RPMI8226 (cell line): ENCODE data around the gene USP12.

Source experiments
- DNase-seq: peaks from one replicate; pipeline ENCODE4 v3.0.0-alpha.2; 2015

The USP12 gene

DNA sequence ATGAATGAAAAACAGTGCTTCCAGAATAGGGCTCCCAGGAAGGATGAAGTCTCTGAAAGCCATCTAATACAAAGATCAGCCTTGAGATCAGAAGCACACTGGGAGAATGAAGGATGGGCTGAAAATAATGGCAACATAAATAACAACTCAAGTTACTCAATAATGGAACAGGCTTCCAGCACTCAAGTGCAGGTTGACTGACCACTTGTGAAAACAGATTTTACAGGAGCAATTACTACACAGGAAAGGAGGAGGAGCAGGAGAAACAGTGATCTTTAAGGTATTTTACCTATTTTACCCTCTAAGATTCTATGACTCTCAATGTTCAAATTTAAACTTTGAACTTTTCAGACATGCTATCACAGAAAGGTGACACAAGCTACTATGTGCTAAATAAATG, 106.0 kb downstream of the USP12 start:
- no peak for DNase-seq

DNA sequence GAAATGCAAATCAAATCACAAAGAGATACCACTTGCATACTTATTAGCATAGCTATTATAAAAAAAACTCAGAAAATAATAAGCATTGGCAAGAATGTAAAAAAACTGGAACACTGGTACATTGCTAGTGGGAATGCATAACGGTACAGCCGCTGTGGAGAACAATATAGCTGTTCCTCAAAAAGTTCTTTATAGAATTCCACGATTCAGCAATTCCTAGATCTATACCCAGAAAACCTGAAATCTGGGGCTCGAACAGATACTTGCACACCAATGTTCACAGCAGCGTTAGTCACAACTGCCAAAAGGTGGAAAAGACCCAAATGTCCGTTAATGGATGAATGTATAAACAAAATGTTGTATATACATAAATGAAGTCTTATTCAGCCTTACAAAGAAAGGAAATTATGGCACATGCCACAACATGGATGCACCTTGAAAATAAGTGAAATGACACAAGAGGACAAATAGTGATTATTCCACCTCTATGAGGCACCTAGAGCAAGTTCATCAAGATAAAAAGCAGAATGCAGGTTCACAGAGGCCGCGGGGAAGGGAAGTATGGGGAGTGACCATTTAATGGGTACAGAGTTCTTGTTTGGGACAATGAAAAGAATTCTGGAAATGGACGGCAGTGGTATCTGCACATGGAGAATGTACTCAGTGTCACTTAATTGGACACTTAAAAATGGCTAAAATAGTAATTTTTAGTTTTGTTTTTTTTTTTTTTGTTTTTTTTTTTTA, 107.2 kb downstream of the USP12 start:
- DNase-seq, result no peak

DNA sequence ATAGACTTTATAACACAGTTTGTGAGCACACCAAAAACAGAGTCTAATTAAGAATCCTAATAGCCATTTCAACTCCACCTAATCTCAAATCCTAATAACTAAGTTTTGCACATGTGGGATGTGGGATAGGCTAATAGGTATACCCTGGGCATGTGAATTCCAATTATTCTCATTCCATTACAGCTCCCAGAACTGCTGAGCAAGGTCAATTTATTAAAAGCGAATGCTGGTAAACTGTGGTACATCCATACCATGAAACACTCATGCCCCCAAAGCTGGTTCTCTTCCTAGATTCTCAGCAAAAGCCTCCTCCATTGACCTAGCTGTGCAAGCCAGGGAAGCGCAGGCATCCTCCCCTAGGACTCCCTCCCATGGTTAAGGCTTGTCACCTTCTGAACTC, 113.8 kb downstream of the USP12 start:
- DNase-seq, result no peak

DNA sequence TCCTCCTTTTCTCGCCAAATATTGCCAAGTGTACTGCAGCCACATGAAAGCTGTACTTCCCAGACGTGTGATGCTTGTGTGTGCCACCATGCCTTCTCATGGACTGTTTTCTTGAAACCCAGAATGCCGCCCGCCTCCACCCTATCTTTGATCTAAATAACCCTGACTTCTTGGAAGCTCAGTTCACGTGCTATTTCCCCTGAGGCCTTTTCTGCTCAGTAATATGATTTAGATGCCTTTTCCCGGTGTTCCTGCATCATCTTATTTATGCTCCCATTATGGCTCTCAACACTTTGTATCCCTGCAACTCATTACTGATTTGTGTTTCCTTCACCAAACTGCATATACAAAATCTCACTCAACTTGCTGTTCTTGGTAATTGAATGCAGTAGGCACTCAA, 116.1 kb downstream of the USP12 start:
- no peak for DNase-seq

DNA sequence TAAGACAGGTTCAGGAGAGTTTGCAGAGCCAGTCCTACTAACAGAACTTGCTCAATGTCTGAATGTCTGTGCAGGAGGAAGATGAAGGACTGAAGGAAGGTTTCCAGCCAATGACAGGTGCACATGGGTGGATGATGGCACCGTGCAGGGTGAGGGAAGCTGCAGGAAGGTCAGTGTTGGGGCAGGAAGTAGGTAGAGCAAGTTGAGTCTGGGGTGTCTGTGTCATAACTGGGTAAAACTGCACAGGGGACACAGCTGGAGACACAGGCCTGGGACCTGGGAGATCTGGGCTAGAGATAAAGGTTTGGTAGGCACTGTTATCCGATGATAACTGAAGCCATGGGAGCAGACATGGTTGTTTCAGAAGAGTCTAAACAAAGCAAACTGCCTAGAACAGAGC, 116.9 kb downstream of the USP12 start:
- no peak for DNase-seq

DNA sequence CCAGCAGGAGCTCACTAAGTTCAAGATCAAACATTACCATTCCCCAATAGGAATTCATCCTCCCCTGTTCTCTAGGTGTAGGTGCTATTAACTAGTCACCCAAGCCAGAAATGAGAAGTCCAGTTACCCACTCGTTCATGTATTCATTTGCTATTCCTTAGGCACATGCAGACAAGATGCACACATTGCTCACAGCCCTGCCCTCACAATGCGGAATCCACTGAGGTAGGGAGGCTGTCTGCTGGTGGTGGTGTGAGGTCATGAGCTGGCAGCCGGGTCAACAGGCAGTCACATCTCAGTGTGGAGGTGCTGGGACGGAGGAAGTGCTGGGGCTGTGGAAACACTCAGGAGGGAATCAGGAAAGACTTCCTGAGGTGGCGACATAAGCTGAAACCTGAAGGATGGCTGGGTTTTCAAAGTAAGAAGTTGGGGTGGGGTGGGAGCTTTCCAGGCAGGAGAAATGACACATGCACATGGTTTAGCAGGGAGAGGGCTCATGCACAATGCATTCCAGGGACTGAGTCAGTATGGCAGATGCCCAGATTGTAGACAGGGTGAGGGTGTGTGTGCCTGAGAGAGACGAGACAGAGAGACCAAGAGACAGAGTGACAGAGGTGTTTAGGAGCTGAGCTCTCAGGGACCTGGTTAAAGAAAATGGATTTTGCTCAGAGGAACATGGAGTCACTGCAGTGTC, 117.6 kb downstream of the USP12 start:
- no peak for DNase-seq

DNA sequence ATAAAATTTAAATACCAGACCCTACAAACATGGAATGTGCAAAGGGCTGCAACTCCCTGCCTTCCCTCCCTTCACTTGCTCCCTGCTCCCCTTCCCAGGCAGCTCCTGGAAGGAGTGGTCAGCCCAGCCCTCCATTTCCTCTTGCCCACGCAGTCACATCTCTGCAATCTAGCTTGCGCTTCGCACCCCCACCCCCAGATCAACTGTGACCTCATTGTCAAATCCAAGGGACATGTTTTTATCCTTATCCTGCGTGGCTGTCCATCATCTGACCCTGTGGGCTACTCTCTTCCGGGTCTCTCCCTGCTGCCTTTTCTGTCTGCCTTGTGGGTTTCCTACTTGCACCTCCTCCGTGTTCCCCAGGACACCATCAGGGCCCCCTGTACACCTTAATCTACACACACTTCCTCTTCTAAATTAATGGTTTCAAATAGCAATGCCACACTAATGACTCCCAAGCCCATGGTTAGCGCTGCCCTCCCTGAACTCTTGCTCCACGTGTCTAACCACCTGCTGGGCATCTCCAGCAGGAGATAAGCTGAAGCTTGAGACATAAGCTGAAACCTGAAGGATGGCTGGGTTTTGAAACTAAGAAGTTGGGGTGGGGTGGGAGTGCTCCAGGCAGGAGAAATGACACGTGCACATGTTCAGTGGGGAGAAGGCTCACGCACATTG, 118.3 kb downstream of the USP12 start:
- DNase-seq, result no peak

DNA sequence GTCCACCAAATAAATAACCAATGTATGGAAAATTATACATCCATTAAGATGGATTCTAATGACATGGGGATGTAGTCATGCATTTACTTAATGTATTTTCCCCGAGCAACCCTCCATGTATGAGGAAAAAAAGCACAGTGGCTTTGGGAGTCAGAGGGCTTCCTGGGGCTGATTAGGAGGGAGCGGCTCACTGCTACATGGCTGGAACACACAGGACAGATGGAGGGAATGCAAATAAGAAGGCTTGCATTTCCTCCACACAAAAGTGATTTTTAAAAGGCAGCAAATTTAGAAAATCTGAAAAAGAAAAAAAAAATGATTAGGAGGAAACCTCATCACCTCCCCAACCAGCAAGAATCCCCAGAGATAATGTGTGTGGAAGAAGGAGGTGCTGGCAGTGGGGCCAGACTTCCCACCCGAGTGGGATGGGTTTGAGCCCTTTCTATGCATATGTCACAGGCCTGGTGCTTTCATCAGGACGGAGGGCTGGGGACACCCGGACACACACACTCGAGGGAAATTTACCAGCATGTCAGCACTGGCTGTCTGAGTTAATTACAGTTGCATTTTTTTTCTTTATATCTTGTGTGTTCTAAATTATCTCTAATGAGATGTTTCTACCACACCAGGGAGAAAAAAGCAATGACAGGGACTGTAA, 118.9 kb downstream of the USP12 start:
- no peak for DNase-seq

DNA sequence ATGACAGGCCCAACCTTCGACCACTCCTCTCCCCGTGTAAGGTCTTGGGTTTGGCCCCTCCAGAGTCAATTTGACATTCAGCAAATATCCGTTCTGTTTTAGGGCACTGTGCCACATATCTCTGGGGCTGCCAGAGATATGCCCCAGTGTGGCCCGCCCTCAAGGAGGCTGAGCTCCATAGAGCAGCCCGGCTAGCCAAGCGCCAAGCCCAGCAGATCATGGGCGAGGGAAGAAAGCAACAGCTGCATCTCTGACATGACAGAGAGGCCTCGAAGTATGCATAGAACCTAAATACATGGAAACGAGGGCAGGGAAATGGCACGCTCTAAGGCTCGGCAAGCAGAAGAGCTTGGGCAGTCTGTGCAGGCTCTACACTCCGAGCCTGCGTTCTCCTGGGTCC, 124.5 kb downstream of the USP12 start:
- no peak for DNase-seq

DNA sequence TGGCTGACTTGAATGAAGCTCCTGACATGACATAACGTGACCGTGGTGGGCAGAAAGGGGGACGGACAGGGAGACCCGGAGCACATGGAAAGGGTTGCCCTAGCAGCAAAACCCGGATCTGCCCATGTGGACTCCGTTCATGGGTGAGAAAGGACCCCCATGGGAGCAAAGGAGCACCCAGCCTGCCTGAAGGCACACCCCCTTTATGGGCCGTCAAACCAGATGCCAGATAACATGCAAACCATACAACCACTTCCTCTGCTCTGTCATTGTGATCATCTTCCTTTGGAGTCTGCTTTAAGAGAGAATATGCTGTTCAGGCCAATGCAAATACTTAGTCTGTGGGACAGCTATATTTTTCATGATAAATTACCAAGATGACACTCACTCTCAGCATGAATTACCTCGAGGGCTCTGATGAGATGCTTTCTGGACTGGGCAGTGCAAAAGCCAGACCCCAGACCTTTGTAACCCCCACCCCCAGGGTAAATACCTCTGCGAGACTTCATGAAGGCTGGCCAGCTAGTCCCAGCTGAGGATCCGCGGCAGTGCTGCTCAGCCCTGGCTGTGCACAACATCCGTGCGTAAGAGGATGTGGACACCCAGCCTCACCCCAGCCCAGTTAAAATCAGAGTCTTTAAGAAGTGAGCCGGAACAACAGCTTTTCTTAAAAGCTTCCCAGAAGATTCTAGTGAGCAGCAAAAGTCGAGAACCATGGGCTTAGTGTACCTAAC, 126.6 kb downstream of the USP12 start:
- DNase-seq, result no peak

DNA sequence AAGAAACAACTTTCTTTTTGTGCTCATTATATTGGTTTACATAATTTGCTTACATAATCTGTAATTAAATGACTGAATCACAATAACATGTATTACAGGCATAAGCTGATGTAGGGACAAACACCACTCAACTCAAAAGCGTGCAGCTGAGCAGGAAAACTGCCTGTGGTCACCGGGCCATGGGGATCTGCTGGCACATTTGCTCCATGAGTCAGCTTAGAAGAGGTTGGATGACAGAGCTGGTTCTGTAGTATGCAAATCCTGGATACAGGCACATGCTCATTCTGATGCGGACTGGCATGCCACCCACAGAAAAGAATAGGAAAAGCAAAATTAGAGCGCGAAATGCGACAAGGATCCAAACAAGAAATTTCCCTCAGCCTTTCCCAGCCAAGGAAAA, 128.6 kb downstream of the USP12 start:
- DNase-seq, result no peak

DNA sequence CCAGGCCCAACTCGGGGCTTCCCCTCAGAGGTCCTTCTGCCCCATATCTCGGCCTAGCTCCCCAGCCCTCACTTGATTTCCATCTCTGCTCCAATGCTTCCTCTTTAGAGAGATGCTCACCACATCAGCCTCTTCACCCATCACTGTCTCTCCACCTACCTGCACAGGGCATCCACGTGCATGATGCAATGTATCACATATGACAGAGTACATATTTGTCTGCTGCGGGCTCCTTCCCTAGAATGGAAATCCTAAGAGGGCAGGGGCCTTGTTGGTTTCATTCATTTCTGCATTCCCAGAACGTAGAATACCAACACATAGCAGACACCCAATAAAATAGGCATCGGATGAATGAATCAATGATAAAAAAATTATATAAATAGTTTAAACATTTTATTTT, 130.3 kb downstream of the USP12 start:
- no peak for DNase-seq

DNA sequence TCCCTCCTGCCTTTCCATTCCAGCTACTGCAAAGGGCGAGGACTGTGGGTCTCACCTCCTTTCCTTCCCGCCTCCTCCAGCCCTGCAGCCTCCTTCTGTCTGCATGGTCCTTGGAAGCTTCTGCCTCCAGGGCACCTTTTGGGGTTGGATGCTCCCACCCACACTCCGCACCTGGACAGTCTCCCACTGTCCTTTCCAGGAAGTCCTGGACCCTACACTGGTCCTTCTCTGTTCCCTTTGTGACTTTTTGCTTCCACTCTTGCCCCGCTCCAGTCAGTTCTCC, 130.8 kb downstream of the USP12 start:
- DNase-seq, result no peak

DNA sequence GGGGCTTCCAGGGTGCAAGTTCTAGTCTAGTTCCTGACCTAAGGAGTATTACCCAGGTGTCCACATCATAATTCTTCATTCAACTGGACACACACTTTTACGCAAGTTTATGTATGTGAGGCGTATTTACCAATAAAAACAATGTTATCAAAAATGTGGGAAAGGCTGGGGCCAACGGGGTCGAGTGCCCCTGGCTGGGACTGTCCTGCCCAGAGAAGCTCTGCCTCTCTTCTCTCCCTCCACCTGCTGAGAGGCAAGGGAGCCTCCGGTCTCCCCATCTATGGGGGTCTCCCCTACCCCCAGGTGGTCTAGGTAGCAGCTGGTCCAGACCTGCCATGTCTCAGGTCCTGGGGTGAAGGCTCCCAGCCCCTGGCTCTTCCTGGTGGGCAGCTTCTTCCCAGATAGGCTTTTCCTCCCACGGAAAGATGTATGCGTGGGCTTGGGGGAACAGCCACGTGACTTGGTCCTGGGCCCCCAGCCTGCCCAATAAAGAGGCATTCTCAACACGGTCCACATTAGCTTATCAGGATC, 132.4 kb downstream of the USP12 start:
- DNase-seq, result no peak

DNA sequence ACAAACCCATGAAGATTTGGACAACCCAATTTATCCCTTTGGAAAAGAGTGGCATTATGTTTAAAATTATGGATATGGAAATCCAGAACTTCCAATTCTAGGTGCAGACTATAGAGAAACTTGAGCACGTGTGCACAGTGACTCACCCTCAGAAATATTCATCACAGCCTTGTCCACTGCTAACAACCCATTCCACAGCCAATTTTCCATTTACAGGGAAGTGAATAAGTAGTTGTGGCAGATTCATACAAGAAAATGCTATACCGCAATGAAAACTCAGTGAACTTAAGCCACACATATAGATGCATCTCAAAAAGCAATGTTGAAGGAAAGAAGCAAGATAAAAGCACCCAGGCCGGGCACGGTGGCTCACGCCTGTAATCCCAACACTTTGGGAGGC, 133.3 kb downstream of the USP12 start:
- no peak for DNase-seq

DNA sequence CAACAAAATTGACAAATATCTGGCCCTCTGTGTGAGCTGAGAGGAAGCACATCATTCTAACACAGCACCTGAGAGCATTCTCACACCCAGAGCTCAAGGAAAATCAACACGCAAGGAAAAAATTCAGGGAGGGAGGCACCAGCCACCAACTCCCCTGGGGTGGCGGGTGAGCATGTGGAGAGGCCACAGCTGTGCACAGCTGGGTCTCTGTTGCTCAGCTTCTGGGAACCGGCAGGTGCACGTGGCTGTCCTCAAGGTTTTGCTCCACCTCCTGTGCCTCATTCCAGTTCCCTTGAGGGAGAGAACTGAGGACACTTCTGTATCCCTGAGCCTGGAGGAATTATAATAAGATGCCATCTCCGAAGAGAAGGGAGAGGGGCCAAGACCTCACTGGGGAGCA, 134.0 kb downstream of the USP12 start:
- no peak for DNase-seq

DNA sequence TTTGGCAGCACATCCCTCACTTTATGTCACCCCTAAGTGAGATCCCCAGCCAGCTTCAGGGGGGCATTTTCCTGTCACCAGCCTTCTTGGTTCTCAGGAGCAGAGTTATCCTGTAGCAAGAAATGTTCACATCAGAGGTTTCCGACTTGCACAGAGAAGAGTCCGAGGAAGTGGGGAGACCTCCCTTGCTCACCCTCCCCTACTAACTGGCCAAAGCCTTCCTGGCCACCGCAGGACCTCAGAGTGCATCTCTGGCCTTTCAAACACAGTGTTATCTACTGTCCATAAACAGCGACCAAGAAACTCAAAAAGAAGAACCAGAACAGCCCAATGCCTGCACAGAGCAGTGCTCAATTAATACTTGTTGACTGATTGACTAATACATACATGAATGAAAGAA, 134.4 kb downstream of the USP12 start:
- DNase-seq, result no peak

DNA sequence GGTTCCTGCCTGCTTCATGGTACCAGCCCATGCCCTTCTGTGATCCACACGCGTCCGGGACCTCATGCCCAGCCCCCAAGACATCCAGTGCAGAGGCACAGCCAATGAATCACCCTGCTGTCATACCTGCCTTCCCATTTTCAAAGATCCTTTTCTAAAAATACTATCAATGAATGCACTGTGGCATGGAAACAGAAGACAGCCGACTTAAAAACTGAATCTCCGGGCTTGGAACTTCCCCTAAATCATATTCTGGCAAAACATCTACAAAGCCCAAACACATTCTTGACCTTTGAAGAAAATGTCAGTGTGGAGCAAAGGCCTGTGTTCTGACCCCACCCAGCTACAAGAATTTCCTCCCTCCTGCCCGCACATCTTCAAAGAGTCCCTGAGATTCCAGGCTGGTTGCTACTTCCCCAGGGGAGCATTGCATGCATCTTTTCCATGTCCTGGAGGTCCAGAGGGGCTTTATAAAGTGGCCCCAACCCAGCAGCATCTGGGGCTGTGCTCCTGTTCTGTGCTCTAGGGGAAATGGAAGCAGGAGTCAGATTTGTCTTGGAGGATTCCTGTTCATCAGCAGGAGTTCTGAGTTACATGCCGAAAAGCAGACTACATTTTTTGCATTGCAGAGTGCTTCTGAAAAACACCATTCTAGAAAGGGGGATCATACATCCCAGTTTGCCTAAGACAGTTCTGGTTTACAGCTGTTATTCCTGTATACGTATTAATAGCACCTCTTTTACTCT, 135.2 kb downstream of the USP12 start:
- DNase-seq, result no peak

DNA sequence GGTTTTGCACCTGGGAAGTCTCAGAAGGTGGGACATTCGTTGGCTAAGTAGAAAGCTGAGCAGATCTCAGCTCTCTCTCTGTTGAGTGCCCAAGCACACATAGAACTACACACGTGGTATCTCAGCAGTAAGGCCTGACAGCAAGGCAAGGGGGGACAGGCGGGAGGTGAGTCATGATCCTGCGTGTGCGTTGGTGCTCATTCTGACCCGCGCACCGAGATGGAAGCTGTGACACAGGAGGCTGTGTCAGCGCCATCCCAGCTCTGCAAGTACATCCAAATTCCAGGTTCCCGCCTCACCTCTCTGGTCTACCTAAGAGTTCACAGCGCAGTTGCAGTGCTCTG, 135.7 kb downstream of the USP12 start:
- no peak for DNase-seq

DNA sequence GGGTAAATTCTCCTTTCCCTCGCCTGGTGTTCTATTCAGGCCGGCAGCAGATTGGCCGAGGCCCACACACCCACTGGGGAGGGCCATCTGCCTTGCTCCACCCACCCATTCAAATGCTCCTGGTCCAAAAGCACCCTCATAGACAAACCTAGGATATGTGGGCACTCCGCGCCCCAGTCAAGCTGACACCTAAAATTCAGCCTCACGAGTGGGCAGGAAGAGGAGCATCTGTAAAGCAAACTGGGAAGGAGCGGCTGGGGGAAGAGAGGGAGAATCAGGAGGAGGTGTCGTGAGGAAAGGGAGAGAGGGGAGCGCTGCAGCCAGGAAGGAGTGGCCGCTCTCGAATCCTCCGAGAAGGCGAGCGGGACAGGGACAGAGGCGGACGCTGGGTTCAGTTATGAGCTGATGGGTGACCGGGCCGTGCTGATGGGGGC, 136.9 kb downstream of the USP12 start:
- DNase-seq, result no peak

DNA sequence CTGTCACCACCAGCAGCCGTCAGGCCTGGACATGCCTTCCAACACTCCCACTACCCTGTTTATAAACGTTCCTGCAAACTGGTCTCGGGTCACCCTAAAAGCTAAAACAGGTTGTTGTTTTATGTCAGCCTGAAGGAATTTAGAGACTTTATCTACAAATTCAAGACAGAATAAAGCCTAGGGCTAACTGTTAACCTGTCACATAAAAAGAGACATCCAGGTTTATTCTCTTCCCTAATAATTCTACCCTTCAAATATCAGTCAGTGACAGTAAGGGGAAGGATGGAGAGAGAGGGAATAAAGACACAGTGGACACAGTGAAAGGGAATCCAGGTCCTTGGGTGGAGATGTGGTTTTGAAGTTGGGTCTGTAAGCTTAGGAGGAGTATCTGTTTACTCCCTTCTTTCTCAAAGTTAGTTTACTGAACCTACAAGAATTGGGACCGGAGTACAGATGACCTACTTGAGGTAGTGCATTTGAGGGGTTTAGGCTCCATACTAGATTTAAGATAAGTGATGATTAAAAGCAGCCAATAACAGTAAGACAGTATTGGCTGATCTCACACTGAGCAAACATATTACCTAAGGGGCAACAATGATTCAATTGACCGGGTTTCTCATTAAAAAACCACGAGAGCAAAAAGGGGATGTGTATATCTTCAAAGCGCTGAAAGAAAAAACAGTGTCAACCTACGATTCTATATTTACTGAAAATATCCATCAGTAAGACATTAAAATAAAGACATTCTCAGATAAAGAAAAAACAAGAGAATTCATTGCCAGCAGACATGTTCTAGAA, 142.7 kb downstream of the USP12 start:
- DNase-seq, result no peak
